NCI-H2107 (cell line): ENCODE results near the gene TEX10.
"Not testable (repeated sequence)": the region's sequence is repeated elsewhere in the genome, so short reads cannot be mapped to it uniquely, and the experiment has no call there.

ENCODE experiments used
- DNase-seq: peaks from one replicate; lab custom pipeline; 2025; lab: John Stamatoyannopoulos, UW

The TEX10 gene

DNA sequence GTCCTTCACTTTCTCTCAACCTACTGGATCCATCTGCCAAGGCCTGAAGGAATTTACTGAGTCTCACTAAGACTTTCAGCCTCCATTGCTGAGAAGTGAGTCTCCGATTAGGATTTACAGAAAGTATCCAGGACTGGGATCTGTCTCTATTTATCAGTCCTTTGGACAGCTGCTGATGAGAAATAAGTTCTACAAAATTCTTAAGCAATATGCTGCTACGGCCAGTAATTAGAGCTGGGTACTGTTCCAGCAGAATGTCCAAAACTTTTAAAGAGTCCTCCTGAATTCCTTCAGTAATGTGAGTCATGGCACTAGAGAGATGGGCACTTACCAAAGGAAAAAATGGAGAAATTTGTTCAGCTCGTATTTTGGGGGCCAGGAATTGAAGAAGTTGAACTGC, 5.9 kb downstream of the TEX10 start:
- no peak for DNase-seq

DNA sequence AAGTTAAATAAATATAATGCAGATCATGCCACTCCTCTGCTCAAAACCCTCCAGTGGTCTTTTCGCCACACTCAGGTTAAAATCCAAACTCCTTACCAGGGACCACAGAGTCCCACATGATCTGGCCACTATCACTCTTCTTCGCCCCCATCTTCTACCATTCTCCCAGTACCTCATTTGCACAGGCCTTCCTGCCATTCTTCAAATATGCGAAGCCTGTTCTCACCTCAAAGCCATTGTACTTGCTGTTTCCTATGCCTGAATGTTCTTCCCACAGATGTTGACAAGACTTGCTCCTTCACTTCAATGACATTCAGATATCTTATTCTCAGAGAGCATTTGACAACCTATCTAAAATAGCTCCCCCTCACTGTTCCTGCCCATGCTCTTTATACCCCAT, 10.9 kb downstream of the TEX10 start:
- no peak for DNase-seq

DNA sequence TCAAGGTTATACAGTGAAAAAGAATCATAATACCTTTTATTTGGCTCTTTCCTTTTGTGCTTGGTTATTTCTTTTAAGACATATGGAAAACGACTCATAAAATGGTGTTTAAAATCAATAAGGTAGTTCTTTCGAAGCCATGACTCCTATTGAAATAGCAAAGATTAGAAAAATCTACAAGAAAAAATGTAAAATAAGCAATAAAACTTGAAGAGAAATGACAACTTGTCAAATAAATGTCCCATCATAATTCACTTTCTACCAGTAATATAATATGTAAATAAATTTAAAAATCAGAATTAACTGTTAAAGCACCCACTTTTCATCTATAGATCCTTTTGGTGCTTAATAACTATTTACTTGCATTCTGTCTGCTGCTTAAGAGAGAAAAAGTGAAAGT, 12.5 kb downstream of the TEX10 start:
- no peak for DNase-seq

DNA sequence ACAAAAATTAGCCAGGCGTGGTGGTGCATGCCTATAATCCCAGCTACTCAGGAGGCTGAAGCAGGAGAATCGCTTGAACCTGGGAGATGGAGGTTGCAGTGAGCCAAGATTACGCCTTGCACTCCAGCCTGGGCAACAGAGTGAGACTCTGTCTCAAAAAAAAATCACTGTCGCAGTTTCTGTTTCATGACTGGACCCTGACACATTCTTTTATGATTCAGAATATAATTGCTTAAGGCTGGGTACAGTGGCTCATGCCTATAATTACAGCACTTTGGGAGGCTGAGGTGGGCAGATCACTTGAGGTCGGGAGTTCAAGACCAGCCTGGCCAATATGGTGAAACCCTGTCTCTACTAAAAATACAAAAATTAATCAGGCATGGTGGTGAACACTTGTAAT, 14.0 kb downstream of the TEX10 start:
- not testable (repeated sequence) for DNase-seq

DNA sequence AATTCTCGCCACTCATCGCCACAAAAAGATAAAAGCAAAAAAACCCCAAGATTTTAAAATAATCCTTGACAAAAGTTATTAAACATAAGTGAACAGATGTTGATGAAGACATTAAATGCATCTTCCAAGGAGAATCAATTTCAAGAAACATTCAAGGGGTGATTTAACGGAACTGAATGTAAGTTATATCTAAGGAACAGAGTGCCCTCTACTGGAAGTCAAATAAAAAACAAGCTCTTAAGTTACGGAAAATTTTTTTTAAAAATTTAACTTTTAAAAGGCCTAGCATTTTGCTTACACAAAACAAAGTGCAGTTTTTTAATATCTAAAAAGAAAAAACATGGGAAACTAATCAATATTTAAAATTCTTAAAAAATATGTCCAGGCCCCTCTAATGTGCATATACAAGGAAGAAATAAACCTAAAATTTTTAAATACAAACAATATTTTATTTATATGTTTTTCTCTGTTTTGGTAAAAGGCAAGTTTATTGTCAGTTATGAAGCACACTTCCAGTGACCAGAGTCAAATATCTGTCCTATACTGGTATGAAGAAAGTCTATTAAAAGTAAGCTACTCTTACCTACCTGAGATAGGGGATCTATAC, 28.0 kb downstream of the TEX10 start:
- no peak for DNase-seq

DNA sequence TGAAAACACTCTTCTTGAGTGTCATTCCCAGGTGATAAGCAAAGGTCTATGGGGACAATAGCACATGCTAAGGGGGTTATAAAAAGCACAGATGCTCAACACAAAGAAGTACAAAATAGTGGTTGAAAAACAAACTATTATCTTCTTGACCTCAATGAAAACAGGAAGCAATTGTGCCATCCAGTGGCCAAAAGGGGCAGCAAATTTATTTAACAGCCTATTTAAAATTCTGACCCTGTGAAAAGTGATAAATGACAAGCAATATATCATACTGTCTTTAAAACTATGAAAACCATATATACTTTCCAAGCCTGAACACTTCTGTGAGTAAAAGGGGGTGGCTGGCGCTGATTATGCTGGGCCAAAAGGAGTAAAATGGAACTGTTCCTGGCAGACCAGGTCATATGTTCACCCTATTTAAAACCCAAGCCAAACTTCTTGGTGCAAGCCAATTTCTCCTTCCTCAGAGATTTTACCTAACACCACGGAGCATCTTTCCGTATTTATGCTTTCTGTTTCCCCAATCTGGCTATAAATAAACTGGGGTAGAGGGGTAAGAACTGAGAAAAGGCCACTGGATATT, 29.7 kb downstream of the TEX10 start:
- peak; percentile 12 for DNase-seq

DNA sequence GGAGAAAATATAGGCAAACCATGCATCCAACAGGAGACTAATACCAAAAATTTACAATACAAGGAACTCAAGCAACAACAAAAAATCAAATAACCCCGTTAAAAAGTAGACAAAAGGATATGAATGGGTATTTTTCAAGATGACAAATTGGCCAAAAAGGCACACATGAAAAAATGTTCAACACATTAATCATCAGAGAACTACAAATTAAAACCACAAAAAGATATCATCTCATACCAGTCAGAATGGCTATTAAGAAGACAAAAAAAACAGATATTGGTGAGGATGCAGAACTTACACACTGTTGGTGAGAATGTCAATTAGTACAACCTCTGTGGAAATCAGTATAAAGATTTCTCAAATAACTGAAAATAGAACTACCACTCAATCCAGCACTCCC, 35.0 kb downstream of the TEX10 start:
- DNase-seq: no peak

DNA sequence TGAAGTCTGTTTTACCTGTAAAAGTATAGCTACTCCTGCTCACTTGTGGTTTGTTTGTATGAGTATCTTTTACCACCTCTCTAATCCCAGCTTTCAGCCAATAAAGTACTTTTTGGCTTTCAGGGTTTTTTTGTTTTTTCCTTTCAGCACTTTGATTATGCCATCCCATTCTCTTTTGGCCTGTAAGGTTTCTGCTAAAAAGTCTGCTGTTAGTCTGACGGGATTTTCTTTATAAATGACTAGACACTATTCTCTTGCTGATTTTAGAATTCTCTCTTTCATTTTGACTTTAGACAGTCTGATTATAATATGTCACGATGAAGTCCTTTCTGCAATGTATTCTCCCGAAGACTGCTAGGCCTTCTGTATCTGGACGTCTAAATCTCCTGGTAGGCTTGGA, 37.2 kb downstream of the TEX10 start:
- DNase-seq: no peak

DNA sequence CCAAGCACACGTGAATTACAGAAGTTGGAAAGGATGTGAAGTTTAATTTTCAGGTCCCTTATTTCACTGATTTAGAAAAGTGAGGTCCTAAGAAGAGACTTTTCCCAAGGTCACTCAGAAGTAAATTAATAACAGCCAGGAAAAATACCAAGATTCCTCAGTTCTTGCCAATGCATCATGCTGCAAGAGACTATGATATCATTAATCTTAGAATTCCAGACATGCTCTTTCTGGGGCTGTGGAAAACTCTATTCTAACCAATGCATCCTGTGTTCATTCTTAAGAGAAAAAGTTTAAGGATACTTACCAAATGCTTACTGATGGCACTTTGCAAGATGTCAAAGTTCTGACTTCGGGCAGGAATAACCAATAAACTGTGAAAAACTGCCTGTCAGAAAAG, 42.8 kb downstream of the TEX10 start:
- no peak for DNase-seq

DNA sequence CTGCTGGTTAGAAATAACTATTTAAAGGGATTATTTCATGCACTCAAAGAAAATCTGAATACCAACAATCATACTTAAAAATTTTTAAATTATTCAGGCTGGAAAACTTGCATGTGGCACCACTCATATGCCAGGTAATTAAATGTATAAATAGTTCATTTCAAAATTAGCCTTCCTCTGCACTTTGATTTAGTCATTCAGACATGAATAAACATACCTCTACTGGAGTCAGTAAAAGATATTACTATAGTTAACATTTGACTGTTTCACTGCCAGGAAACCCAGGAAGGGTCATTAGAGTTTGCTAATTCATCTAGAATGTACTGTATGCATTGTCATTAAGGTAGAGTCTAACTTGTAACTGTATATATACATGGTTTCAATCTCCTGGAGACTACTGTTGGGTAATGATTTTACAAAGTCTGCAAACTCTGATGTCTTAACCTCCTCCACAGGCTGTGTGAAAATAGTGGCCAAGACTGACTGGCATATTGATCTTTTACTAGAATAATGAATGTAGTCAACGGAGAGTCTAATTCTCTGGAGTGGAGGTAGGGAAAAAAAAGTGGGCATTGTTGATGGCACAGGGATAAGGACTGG, 43.7 kb downstream of the TEX10 start:
- DNase-seq: no peak

DNA sequence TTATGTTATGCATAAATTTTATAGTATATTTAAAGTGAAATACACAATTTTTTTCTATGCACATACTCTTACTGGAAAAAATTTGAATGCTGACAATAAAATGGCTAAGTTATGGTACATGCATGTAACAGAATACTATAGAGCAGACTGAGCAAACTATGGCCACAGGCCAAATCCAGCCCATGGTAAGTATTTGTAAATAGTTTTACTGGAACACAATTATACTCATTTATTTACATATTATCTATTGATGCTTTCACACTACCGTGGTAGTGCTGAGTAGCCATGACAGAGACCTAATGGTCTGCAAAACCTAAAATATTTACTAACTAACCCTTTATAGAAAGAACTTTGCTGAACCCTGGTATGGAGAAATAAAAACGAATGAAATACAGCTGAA, 45.7 kb downstream of the TEX10 start:
- DNase-seq: no peak

DNA sequence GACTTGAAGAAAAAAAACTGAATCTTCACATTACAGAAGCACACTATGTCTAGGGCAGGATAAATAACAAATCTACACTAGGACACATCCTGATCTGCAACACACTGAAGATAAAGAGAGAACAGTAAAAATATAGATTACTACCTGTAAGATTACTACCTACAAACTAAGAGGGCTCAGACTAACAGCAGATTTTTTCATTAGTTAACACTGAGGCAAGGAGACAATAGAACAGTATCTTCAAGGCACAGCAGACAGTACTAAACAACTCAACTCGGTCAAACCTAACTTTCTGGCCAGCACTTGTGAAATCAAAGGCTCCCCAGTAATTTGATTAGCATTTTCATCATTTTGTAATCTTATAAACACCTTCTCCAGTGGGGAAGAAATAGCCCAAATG, 46.5 kb downstream of the TEX10 start:
- no peak for DNase-seq

DNA sequence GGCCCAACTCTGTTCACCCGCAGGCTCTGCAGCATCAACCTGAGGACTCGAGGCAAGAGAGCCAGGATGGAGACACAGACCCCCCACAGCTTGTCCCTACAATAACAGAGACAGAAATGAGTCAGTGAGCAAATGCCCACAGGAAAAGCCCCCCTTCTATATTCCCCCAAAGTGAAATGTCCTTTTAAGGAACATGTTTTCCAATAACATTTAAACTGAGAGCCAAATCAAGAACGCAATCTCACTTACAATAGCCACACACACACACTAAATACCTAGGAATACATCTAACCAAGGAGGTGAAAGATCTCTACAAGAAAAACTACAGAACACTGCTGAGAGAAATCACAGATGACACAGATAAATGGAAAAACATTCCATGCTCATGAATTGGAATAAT, 49.0 kb downstream of the TEX10 start:
- DNase-seq: no peak

DNA sequence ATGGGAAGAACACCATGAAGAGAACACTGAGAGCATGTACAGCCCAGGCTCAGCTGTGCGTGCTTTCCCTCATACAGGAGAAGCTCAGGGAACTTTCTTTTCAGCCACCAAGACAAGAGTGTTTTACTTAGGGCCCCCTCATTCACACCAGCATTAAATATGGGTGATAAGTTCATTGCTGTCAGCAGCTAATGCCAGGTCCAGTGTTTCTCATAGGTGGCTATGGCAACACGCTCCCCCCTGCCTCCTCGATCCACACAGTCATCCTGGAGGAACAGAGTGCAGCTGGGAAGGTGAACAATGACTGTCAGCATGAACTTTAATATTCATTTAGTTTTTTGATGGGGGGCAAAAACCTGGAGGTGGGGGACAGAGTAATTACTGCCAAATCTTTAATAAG, 54.4 kb downstream of the TEX10 start:
- DNase-seq: no peak

DNA sequence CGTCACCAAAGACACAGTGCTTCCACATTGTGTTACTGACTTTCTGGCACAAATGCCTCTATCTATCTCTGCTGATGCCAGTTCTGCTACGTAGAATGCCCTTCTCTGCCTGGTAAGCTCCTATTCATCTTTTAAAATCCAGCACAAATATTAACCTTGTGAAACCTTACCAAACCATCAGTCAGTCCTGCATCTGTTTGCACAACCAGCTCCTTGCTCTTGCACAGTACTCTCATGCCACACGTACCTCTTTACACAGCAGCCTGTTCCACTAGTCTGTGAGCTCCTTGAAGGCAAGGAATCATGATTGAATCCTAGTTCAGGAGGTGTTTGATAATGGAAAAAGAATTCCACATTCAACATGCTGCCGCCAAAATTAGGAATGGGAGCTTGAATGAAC, 56.3 kb downstream of the TEX10 start:
- DNase-seq: no peak

DNA sequence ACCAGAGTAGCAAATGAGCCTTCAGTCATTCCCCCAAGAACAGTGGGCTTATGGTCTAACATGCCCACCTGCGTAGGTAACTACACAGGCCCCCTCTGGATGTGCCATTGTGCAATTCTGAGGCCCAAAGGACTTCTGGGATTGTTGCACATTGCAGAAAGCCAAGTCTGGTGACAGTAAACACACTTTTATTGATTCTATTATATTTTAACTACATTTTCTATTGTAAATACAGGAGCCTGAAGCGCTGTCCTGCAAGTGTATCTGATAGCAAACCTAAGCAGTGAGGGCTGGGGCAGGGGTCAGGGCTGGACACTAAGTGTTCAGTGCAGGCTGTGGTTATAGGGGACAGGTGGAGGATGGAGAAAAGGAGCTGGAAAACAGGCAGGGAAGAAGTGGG, 57.5 kb downstream of the TEX10 start:
- DNase-seq: no peak

DNA sequence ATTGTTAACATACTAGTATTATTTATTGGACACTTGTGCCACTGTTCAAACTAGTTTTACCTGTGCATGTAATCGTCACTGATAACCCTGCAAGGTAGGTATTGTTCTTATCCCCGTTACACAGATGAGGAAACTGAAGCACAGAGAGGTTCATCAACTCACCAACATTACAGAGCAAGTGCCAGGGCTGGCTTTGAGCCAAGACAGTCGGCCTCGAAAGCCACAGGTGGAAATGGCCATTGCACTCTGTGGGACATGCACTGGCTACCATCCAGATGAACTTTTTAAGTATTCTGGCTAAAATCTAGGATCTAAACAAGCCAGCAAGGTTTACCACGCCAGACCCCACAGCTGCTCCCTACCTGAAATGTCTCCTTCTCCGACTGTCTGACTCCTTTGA, 57.9 kb downstream of the TEX10 start:
- no peak for DNase-seq

DNA sequence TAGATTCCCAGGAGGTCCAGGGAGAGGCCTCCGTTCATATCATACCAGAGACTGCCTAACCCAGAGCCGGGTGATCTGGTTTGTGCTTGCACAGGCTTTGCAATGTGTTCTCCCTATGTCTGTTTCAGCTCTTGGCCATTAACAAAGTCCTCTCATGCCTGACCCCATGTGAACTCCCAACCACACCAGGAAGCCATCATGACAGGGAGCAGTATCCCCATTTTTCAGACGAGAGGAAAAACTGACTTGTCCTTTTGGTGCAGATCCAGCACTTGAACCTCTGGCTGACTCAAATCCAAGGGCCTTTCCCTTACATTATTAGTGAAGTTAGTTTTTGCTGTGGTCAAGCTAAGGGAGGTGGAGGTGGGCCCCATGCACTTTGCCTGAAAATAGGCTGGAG, 58.4 kb downstream of the TEX10 start:
- DNase-seq: no peak

DNA sequence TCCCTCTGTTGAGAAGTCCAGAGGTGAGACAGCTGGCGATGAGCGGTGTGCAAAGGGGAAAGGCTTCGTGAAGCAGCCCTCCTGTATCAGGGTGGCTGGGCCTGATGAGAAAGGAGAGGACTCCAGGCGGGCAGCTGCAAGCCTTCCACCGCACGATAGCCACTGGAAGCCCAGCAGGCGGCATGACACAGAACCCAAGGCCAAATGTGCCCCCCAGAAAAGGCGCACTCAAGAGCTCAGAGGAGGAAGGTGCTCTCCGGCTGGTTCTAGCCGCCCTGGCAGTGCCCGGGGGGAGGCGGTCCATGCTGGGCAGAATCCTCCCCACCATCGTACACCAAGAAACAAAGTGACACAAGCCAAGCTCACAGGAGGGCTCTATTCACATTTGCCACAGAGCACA, 60.3 kb downstream of the TEX10 start:
- DNase-seq: no peak

DNA sequence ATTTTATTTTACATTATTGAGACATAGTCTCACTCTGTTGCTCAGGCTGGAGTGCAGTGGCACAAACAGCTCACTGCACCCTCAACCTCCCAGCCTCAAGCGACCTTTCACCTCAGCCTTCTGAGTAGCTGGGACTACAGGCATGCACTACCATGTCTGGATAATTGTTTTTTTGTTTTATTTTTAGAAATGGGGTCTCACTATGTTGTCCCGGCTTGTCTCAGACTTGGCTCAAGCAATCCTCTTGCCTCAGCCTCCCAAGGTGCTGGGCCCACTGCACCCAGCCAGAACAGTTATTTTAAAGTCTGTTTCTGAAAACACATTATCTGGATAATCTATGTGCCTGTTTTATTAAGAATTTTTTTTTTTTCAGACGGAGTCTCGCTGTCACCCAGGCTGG, 62.0 kb downstream of the TEX10 start:
- no peak for DNase-seq

DNA sequence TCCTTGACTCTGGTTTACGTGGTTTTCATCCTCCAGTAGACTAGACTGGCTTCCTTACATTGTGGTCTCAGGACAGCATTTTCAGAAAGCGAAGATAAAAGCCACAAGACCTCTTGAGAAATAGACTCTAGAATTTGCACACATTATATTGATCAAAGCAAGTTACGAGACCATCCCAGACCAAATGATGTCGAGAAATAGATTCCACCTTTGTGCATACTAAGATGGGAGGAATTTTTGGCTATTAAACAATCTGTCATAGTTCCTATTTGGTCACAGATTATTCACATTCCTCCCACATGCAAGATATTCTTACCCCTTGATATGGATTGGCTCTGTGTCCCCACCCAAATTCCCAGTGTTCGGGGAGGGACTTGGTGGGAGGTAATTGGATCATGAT, 65.6 kb downstream of the TEX10 start:
- no peak for DNase-seq

DNA sequence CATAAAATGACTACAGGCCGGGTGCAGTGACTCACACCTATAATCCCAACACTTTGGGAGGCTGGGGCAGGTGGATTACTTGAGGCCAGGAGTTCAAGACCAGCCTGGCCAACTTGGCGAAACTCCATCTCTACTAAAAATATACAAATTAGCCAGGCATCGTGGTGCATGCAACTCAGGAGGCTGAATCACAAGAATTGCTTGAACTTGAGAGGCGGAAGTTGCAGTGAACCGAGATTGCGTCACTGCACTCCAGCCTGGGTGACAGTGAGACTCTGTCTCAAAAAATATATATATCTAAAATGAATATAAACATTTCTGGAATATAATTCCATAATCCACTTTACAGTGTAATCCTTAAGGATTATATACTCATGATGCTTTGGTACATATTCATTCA, 66.5 kb downstream of the TEX10 start:
- no peak for DNase-seq

DNA sequence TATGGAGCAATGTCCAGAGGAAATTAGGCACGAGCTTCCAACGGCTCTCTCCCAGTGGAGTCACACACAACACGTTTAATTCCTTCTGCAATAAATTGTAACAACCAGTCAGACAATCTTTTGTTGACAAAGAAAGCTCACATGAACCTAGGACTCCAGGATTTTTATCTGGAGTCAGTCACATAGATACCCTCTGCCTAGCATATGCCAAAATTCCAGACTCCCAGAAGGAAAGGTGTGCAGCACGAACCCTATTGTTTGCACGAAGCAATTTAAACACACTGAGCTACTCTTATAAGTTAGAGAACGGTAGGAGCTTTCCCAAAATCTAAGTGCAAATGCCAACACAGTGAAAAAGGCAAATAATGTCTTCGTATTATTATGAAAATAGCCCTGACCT, 67.1 kb downstream of the TEX10 start:
- DNase-seq: no peak

DNA sequence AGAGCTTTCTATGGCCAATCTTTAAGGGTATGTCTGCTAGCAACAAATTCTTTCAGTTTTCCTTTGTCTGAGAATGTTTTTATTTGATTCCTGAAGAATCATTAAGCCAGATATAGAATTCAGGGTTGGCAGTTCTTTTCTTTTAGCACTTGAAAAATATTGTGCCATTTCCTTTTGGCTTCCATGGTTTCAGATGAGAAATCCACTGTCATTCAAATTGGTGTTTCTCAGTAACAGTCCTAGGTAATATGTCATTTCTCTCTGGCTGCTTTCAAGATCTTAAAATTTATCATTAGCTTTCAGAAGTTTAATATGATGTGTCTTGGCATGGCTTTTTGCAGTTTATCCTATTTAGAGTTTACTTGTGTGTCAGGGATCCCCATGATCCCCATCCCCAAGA, 67.7 kb downstream of the TEX10 start:
- DNase-seq: no peak
